Measurements from ENCODE around the gene MXD1.

DNA sequence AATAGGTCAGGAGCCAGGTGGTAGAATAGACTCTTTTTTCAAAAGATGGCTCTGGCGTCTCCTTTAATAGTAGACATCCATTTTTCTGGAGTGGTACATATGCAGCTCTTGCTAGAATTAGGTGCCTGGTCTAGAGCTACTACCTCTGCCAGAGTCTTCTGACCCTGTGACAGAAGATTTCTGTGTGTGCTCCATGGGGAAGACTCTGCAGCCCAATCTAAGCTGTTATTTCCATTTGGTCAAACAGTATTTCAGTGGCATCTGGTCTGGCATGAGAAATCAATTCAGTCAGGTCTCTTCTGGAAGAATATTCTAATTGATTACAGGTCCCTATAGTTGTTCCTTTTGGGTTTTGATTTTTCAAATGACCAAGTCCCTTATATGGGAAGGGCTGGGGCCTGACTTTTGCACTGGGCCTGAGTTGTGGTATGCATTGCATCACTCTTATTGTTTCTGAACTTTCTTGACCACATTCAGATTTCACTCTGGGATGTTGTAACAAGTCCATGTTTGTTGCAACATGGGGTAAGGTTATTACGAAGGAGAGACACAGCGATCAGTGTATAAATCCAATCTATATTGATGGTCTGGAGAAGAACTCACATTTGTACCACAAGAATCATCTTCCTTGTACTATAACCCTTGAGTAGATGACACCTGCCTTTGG, 12.1 kb downstream of the MXD1 start:
- TF ChIP-seq, protein P1, sequence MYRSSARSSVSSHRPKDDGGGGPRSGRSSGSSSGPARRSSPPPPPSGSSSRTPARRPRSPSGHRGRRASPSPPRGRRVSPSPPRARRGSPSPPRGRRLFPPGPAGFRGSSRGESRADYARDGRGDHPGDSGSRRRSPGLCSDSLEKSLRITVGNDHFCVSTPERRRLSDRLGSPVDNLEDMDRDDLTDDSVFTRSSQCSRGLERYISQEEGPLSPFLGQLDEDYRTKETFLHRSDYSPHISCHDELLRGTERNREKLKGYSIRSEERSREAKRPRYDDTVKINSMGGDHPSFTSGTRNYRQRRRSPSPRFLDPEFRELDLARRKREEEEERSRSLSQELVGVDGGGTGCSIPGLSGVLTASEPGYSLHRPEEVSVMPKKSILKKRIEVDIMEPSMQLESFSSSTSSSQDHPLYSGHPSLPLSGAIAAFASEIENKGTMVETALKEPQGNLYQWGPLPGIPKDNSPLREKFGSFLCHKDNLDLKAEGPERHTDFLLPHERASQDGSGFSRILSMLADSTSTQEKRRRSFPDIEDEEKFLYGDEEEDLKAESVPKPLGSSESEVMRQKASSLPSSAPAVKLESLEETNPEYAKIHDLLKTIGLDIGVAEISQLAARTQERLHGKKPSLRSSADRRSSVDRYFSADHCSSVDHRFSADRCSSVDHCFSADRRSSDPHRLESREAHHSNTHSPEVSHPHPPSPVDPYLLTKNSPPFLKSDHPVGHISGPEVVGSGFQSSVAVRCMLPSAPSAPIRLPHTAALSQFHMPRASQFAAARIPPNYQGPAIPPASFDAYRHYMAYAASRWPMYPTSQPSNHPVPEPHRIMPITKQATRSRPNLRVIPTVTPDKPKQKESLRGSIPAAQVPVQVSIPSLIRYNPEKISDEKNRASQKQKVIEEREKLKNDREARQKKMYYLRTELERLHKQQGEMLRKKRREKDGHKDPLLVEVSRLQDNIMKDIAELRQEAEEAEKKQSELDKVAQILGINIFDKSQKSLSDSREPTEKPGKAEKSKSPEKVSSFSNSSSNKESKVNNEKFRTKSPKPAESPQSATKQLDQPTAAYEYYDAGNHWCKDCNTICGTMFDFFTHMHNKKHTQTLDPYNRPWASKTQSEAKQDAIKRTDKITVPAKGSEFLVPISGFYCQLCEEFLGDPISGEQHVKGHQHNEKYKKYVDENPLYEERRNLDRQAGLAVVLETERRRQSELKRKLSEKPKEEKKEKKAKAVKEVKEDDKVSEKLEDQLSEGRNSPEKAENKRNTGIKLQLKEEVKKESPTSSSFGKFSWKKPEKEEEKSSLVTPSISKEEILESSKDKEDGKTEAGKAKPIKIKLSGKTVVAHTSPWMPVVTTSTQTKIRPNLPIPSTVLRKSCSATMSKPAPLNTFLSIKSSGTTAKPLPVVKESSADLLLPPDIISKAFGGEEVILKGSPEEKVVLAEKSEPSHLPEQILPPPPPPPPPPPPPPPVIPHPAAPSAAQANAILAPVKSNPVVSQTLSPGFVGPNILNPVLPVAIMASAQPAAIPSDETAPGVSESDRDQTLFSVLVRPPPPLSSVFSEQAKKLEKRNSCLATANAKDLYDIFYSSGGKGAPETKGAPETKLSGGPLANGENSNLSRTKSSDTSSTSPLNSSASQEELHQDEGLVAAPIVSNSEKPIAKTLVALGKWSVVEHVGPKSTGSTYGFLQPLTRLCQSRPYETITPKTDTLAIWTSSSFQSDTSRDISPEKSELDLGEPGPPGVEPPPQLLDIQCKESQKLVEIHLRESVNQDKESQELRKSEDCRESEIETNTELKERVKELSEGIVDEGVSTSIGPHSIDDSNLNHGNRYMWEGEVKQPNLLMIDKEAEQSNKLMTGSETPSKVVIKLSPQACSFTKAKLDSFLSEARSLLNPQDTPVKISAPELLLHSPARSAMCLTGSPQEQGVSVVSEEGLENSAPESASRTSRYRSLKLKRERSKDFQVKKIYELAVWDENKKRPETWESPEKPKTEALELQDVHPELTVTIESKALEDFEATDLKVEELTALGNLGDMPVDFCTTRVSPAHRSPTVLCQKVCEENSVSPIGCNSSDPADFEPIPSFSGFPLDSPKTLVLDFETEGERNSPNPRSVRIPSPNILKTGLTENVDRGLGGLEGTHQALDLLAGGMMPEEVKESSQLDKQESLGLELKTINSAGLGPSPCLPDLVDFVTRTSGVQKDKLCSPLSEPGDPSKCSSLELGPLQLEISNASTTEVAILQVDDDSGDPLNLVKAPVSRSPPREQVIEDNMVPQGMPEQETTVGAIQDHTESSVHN (IDR thresholded peaks at IDR 0.05; ENCODE audit: borderline replicate concordance in 1 of 2, low read depth in 1 of 2), result no peak
- TF ChIP-seq, protein P2, sequence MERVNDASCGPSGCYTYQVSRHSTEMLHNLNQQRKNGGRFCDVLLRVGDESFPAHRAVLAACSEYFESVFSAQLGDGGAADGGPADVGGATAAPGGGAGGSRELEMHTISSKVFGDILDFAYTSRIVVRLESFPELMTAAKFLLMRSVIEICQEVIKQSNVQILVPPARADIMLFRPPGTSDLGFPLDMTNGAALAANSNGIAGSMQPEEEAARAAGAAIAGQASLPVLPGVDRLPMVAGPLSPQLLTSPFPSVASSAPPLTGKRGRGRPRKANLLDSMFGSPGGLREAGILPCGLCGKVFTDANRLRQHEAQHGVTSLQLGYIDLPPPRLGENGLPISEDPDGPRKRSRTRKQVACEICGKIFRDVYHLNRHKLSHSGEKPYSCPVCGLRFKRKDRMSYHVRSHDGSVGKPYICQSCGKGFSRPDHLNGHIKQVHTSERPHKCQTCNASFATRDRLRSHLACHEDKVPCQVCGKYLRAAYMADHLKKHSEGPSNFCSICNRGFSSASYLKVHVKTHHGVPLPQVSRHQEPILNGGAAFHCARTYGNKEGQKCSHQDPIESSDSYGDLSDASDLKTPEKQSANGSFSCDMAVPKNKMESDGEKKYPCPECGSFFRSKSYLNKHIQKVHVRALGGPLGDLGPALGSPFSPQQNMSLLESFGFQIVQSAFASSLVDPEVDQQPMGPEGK (CRISPR knock-in tag; IDR thresholded peaks at IDR 0.05; ENCODE audit: borderline replicate concordance), result no peak
- TF ChIP-seq ETS2 (tag; IDR thresholded peaks at IDR 0.05; ENCODE audit: borderline replicate concordance, poor library complexity, severe bottlenecking) (no peak), TAF1 (IDR thresholded peaks at IDR 0.05; ENCODE audit: control insufficient read depth, extremely low read depth, insufficient read depth, low read length, severe bottlenecking) (no peak), ZSCAN32 (CRISPR knock-in tag; IDR thresholded peaks at IDR 0.05) (no peak), EP400 (IDR thresholded peaks at IDR 0.05) (no peak), NFE2 (IDR thresholded peaks at IDR 0.05; ENCODE audit: low read depth) (no peak), TRIM28 (IDR thresholded peaks at IDR 0.05) (no peak), ZNF551 (CRISPR knock-in tag; IDR thresholded peaks at IDR 0.05) (no peak)

Data from K562 (cell line).